HCT116 (cell line): ENCODE data around the gene ZC3H12C. TPM values are rescaled to one million over a fixed set of nuclear protein-coding genes. Genes with fewer than 3 reads are reported as not detected.

Experiments
- ATAC-seq: fragments of 200-7000 bp; cut with Tn5 transposase; 2 replicates; pipeline ENCODE4 v1.9.1; 2020; ENCODE audit warnings: mild to moderate bottlenecking, moderate library complexity
- BruUV-seq: library from RNA; stranded (reverse); fragments of 400-500 nt; replicated peaks from 2 replicates; lab custom pipeline; 2021; lab: Mats Ljungman, UMichigan
- CTCF ChIA-PET: fragments of 300-600 bp; sonication (Branson Sonifier 250); formaldehyde crosslinking; loops from one replicate; lab custom pipeline; 2021; ENCODE audit warnings: antibody characterized with exemption; lab: Charles Lee
- POLR2A ChIA-PET: fragments of 300-600, 350-600 bp; sonication (Branson Sonifier 250); formaldehyde crosslinking; loops from one replicate; lab custom pipeline; 2021; ENCODE audit warnings: antibody characterized with exemption; lab: Charles Lee
- RAD21 ChIA-PET, 2 experiments: fragments of 300-600 bp; sonication (Branson Sonifier 250); formaldehyde crosslinking; loops; one replicate each; lab custom pipeline; 2023; ENCODE audit warnings: low total read pairs in 2 of 2; ENCODE audit not compliant: uncharacterized antibody in 2 of 2, unreplicated experiment in 2 of 2, low non-redundant PET in 1 of 2; lab: Charles Lee
- DNase-seq: peaks from one replicate; pipeline ENCODE4 v3.0.0-alpha.2; 2010; ENCODE audit warnings: low read depth, low spot score
- H2AFZ ChIP-seq: fragments of 200-600 bp; shearing (Covaris generic), sonication (generic); 2 replicates; pipeline ENCODE4 v1.6.1; 2017; ENCODE audit warnings: low read depth, mixed run types, mixed read lengths, antibody characterized with exemption, low read length; ENCODE audit not compliant: poor library complexity, severe bottlenecking
- H3K27ac ChIP-seq: 2 replicates; pipeline ENCODE4 v1.5.1; 2012; ENCODE audit warnings: low read depth, low read length
- H3K27me3 ChIP-seq: fragments of 200-600 bp; sonication (generic); 2 replicates; pipeline ENCODE4 v1.6.1; 2016; ENCODE audit warnings: mixed run types, low read length, mixed read lengths; ENCODE audit not compliant: insufficient read depth
- H3K36me3 ChIP-seq, 2 experiments: fragments of 200-500 bp in 1 of 2; fragments of 200-600 bp in 1 of 2; sonication (Bioruptor generic) in 1 of 2; sonication (generic) in 1 of 2; 2 replicates each; pipeline versions ENCODE4 v1.5.1 to v1.6.1; 2014 to 2016; ENCODE audit warnings: low read length in 2 of 2, inconsistent platforms in 1 of 2, mixed read lengths in 1 of 2, mixed run types in 1 of 2; ENCODE audit not compliant: insufficient read depth in 2 of 2, control insufficient read depth in 1 of 2
- H3K4me1 ChIP-seq, 2 experiments: fragments of 200-600 bp in 1 of 2; sonication (generic) in 1 of 2; 2 replicates each; pipeline versions ENCODE4 v1.5.1 to v1.6.1; 2012 to 2017; ENCODE audit warnings: low read length in 2 of 2, inconsistent platforms in 1 of 2, mild to moderate bottlenecking in 1 of 2, mixed read lengths in 1 of 2, mixed run types in 1 of 2, moderate library complexity in 1 of 2; ENCODE audit not compliant: insufficient read depth in 2 of 2, control insufficient read depth in 1 of 2
- H3K4me2 ChIP-seq: fragments of 200-600 bp; sonication (generic); 2 replicates; pipeline ENCODE4 v1.6.1; 2017; ENCODE audit warnings: mixed run types, low read length, mixed read lengths
- H3K4me3 ChIP-seq, 2 experiments: fragments of 200-600 bp in 1 of 2; sonication (generic) in 1 of 2; replicated peaks in 1 of 2; 2 replicates each; pipeline ENCODE4 v1.5.1; 2011 to 2016; ENCODE audit warnings: low read length in 2 of 2, control low read depth in 1 of 2, low read depth in 1 of 2, mild to moderate bottlenecking in 1 of 2, mixed read lengths in 1 of 2, mixed run types in 1 of 2
- H3K79me2 ChIP-seq: fragments of 200-600 bp; sonication (generic); 2 replicates; pipeline ENCODE4 v1.6.1; 2017; ENCODE audit warnings: mild to moderate bottlenecking, mixed run types, low read length, moderate library complexity, mixed read lengths; ENCODE audit not compliant: insufficient read depth
- H3K9ac ChIP-seq: fragments of 200-600 bp; sonication (generic); 2 replicates; pipeline ENCODE4 v1.6.1; 2016; ENCODE audit warnings: low read length, mixed read lengths
- H3K9me2 ChIP-seq: fragments of 200-600 bp; sonication (generic), shearing (Covaris generic); 2 replicates; pipeline ENCODE4 v1.6.1; 2017; ENCODE audit warnings: mixed run types, mild to moderate bottlenecking, moderate library complexity; ENCODE audit not compliant: insufficient read depth
- H3K9me3 ChIP-seq, 2 experiments: fragments of 200-500 bp in 1 of 2; fragments of 200-600 bp in 1 of 2; sonication (Bioruptor generic) in 1 of 2; sonication (generic) in 1 of 2; 2 replicates each; pipeline ENCODE4 v1.6.1; 2014 to 2017; ENCODE audit warnings: low read length in 2 of 2, mixed read lengths in 2 of 2, inconsistent platforms in 1 of 2, low read depth in 1 of 2, mild to moderate bottlenecking in 1 of 2, mixed run types in 1 of 2, moderate library complexity in 1 of 2; ENCODE audit not compliant: control insufficient read depth in 1 of 2, insufficient read depth in 1 of 2
- H4K20me1 ChIP-seq: fragments of 200-600 bp; sonication (generic), shearing (Covaris generic); 2 replicates; pipeline ENCODE4 v1.6.1; 2017; ENCODE audit warnings: mixed run types, mild to moderate bottlenecking, moderate library complexity; ENCODE audit not compliant: insufficient read depth
- CBX3 ChIP-seq: IDR thresholded peaks from 2 replicates; pipeline ENCODE4 v1.6.1; 2012; ENCODE audit warnings: low read depth
- EGR1 ChIP-seq: IDR thresholded peaks from 2 replicates; pipeline ENCODE4 v1.6.1; 2012; ENCODE audit warnings: low read depth
- FOSL1 ChIP-seq: IDR thresholded peaks from 2 replicates; pipeline ENCODE4 v1.6.1; 2012; ENCODE audit warnings: low read depth
- POLR2AphosphoS5 ChIP-seq: IDR thresholded peaks from 2 replicates; pipeline ENCODE4 v1.6.1; 2011; ENCODE audit warnings: mild to moderate bottlenecking, low read depth, low read length, moderate library complexity
- SIN3A ChIP-seq: IDR thresholded peaks from 2 replicates; pipeline ENCODE4 v1.6.1; 2012; ENCODE audit warnings: low read depth
- YY1 ChIP-seq: IDR thresholded peaks from 2 replicates; pipeline ENCODE4 v1.6.1; 2011; ENCODE audit warnings: low read length, low read depth, moderate library complexity, mild to moderate bottlenecking; ENCODE audit not compliant: insufficient replicate concordance; ENCODE audit errors: extremely low read depth
- ZBTB33 ChIP-seq: IDR thresholded peaks from 2 replicates; pipeline ENCODE4 v1.6.1; 2011; ENCODE audit warnings: mild to moderate bottlenecking, low read length, moderate library complexity; ENCODE audit not compliant: insufficient replicate concordance; ENCODE audit errors: extremely low read depth
- intact Hi-C: fragments of 100-400 bp; cut with micrococcal nuclease; formaldehyde crosslinking; loops from 2 replicates; pipeline ENCODE4 v1.10.0; 2022
- total RNA-seq: library from RNA; stranded (reverse); gene quantifications from one replicate; pipeline ENCODE4 v1.2.1, GENCODE V29; 2021; ENCODE audit not compliant: unreplicated experiment

ZC3H12C gene
- total RNA-seq, 1 experiment from 2014 or later, result 10.2 TPM

GRCh38 chr11:110217223-110217877 is 124.2 kb downstream of the ZC3H12C start:
- Histone ChIP-seq H4K20me1 (no peaks in the 10 kb centered on the region), H3K9me2 (no peaks in the 10 kb centered on the region), H3K4me2 (no peak overlapping the region), H3K4me3 (no peak overlapping the region), H2AFZ (no peak overlapping the region), H3K9me3 (no peaks in the 10 kb centered on the region), H3K4me1 (no peaks in the 10 kb centered on the region), H3K9ac (no peak overlapping the region), H3K27ac (no peak overlapping the region), H3K36me3 (peaks cover 0 to 10% of the 10 kb centered on the region in 2 experiments; a peak in 1 of 4 replicates), H3K79me2 (no peaks in the 10 kb centered on the region), H3K27me3 (no peaks in the 10 kb centered on the region)
- DNase-seq, result no peak
- BruUV-seq, result no TSS peak
- no peak for ATAC-seq
- intact Hi-C loops, result no loop called here
- CTCF ChIA-PET, result no interaction called here
- no peak for TF ChIP-seq EGR1
- 0 out of 2 replicates have a peak, but pooled peaks have one; percentile 1 for TF ChIP-seq POLR2AphosphoS5
- RAD21 ChIA-PET, result no interaction called here
- POLR2A ChIA-PET, result no interaction called here

GRCh38 chr11:110217936-110218335 is 124.7 kb downstream of the ZC3H12C start:
- Histone ChIP-seq H3K4me1 (no peaks in the 10 kb centered on the region), H3K9me3 (no peaks in the 10 kb centered on the region), H3K27me3 (no peaks in the 10 kb centered on the region), H3K9me2 (no peaks in the 10 kb centered on the region), H3K9ac (no peak overlapping the region), H3K27ac (no peak overlapping the region), H4K20me1 (no peaks in the 10 kb centered on the region), H3K4me2 (no peak overlapping the region), H3K36me3 (peaks cover 0 to 10% of the 10 kb centered on the region in 2 experiments; a peak in 1 of 4 replicates), H2AFZ (no peak overlapping the region), H3K4me3 (no peak overlapping the region), H3K79me2 (no peaks in the 10 kb centered on the region)
- ChIA-PET POLR2A (no interaction called here), CTCF (no interaction called here), RAD21 (no interaction called here)
- ATAC-seq (no peak), DNase-seq (no peak)
- no TSS peak for BruUV-seq
- no peak for TF ChIP-seq SIN3A
- no peak for TF ChIP-seq ZBTB33
- TF ChIP-seq YY1, result no peak
- no peak for TF ChIP-seq CBX3
- TF ChIP-seq POLR2AphosphoS5, result 0 out of 2 replicates have a peak, but pooled peaks have one; percentile 20
- TF ChIP-seq FOSL1, result no peak
- intact Hi-C loops, result no loop called here
